HCT116 (cell line): ENCODE measurements around the gene INS. TPM values are rescaled to one million over a fixed set of nuclear protein-coding genes. Genes with fewer than 3 reads are reported as not detected.

Experiments
- ATAC-seq: fragments of 200-7000 bp; cut with Tn5 transposase; 2 replicates; pipeline ENCODE4 v1.9.1; 2020; ENCODE audit warnings: mild to moderate bottlenecking, moderate library complexity
- BruUV-seq: library from RNA; stranded (reverse); fragments of 400-500 nt; replicated peaks from 2 replicates; lab custom pipeline; 2021; lab: Mats Ljungman, UMichigan
- CTCF ChIA-PET: fragments of 300-600 bp; sonication (Branson Sonifier 250); formaldehyde crosslinking; loops from one replicate; lab custom pipeline; 2021; ENCODE audit warnings: antibody characterized with exemption; lab: Charles Lee
- POLR2A ChIA-PET: fragments of 300-600, 350-600 bp; sonication (Branson Sonifier 250); formaldehyde crosslinking; loops from one replicate; lab custom pipeline; 2021; ENCODE audit warnings: antibody characterized with exemption; lab: Charles Lee
- RAD21 ChIA-PET, 2 experiments: fragments of 300-600 bp; sonication (Branson Sonifier 250); formaldehyde crosslinking; loops; one replicate each; lab custom pipeline; 2023; ENCODE audit warnings: low total read pairs in 2 of 2; ENCODE audit not compliant: uncharacterized antibody in 2 of 2, unreplicated experiment in 2 of 2, low non-redundant PET in 1 of 2; lab: Charles Lee
- DNase-seq: peaks from one replicate; pipeline ENCODE4 v3.0.0-alpha.2; 2010; ENCODE audit warnings: low read depth, low spot score
- H2AFZ ChIP-seq: fragments of 200-600 bp; shearing (Covaris generic), sonication (generic); 2 replicates; pipeline ENCODE4 v1.6.1; 2017; ENCODE audit warnings: low read depth, mixed run types, mixed read lengths, antibody characterized with exemption, low read length; ENCODE audit not compliant: poor library complexity, severe bottlenecking
- H3K27ac ChIP-seq: 2 replicates; pipeline ENCODE4 v1.5.1; 2012; ENCODE audit warnings: low read depth, low read length
- H3K27me3 ChIP-seq: fragments of 200-600 bp; sonication (generic); 2 replicates; pipeline ENCODE4 v1.6.1; 2016; ENCODE audit warnings: mixed run types, low read length, mixed read lengths; ENCODE audit not compliant: insufficient read depth
- H3K36me3 ChIP-seq, 2 experiments: fragments of 200-500 bp in 1 of 2; fragments of 200-600 bp in 1 of 2; sonication (Bioruptor generic) in 1 of 2; sonication (generic) in 1 of 2; 2 replicates each; pipeline versions ENCODE4 v1.5.1 to v1.6.1; 2014 to 2016; ENCODE audit warnings: low read length in 2 of 2, inconsistent platforms in 1 of 2, mixed read lengths in 1 of 2, mixed run types in 1 of 2; ENCODE audit not compliant: insufficient read depth in 2 of 2, control insufficient read depth in 1 of 2
- H3K4me1 ChIP-seq, 2 experiments: fragments of 200-600 bp in 1 of 2; sonication (generic) in 1 of 2; 2 replicates each; pipeline versions ENCODE4 v1.5.1 to v1.6.1; 2012 to 2017; ENCODE audit warnings: low read length in 2 of 2, inconsistent platforms in 1 of 2, mild to moderate bottlenecking in 1 of 2, mixed read lengths in 1 of 2, mixed run types in 1 of 2, moderate library complexity in 1 of 2; ENCODE audit not compliant: insufficient read depth in 2 of 2, control insufficient read depth in 1 of 2
- H3K4me2 ChIP-seq: fragments of 200-600 bp; sonication (generic); 2 replicates; pipeline ENCODE4 v1.6.1; 2017; ENCODE audit warnings: mixed run types, low read length, mixed read lengths
- H3K4me3 ChIP-seq, 2 experiments: fragments of 200-600 bp in 1 of 2; sonication (generic) in 1 of 2; replicated peaks in 1 of 2; 2 replicates each; pipeline ENCODE4 v1.5.1; 2011 to 2016; ENCODE audit warnings: low read length in 2 of 2, control low read depth in 1 of 2, low read depth in 1 of 2, mild to moderate bottlenecking in 1 of 2, mixed read lengths in 1 of 2, mixed run types in 1 of 2
- H3K79me2 ChIP-seq: fragments of 200-600 bp; sonication (generic); 2 replicates; pipeline ENCODE4 v1.6.1; 2017; ENCODE audit warnings: mild to moderate bottlenecking, mixed run types, low read length, moderate library complexity, mixed read lengths; ENCODE audit not compliant: insufficient read depth
- H3K9ac ChIP-seq: fragments of 200-600 bp; sonication (generic); 2 replicates; pipeline ENCODE4 v1.6.1; 2016; ENCODE audit warnings: low read length, mixed read lengths
- H3K9me2 ChIP-seq: fragments of 200-600 bp; sonication (generic), shearing (Covaris generic); 2 replicates; pipeline ENCODE4 v1.6.1; 2017; ENCODE audit warnings: mixed run types, mild to moderate bottlenecking, moderate library complexity; ENCODE audit not compliant: insufficient read depth
- H3K9me3 ChIP-seq, 2 experiments: fragments of 200-500 bp in 1 of 2; fragments of 200-600 bp in 1 of 2; sonication (Bioruptor generic) in 1 of 2; sonication (generic) in 1 of 2; 2 replicates each; pipeline ENCODE4 v1.6.1; 2014 to 2017; ENCODE audit warnings: low read length in 2 of 2, mixed read lengths in 2 of 2, inconsistent platforms in 1 of 2, low read depth in 1 of 2, mild to moderate bottlenecking in 1 of 2, mixed run types in 1 of 2, moderate library complexity in 1 of 2; ENCODE audit not compliant: control insufficient read depth in 1 of 2, insufficient read depth in 1 of 2
- H4K20me1 ChIP-seq: fragments of 200-600 bp; sonication (generic), shearing (Covaris generic); 2 replicates; pipeline ENCODE4 v1.6.1; 2017; ENCODE audit warnings: mixed run types, mild to moderate bottlenecking, moderate library complexity; ENCODE audit not compliant: insufficient read depth
- ATF3 ChIP-seq: IDR thresholded peaks from 2 replicates; pipeline ENCODE4 v1.6.1; 2012
- CBX3 ChIP-seq: IDR thresholded peaks from 2 replicates; pipeline ENCODE4 v1.6.1; 2012; ENCODE audit warnings: low read depth
- CEBPB ChIP-seq: IDR thresholded peaks from 2 replicates; pipeline ENCODE4 v1.6.1; 2012; ENCODE audit warnings: low read depth
- CTCF ChIP-seq, 3 experiments: fragments of 200-600 bp in 1 of 3; sonication (generic) in 1 of 3; IDR thresholded peaks in 2 of 3; conservative IDR thresholded peaks in 1 of 3; 2 replicates each; pipeline ENCODE4 v1.5.1; 2012 to 2017; ENCODE audit warnings: low read depth in 2 of 3, low read length in 2 of 3, antibody characterized with exemption in 1 of 3, borderline replicate concordance in 1 of 3, control low read depth in 1 of 3, mild to moderate bottlenecking in 1 of 3, mixed read lengths in 1 of 3, mixed run types in 1 of 3, moderate library complexity in 1 of 3; ENCODE audit not compliant: insufficient read depth in 1 of 3
- EGR1 ChIP-seq: IDR thresholded peaks from 2 replicates; pipeline ENCODE4 v1.6.1; 2012; ENCODE audit warnings: low read depth
- ELF1 ChIP-seq: IDR thresholded peaks from 2 replicates; pipeline ENCODE4 v1.6.1; 2012; ENCODE audit warnings: low read depth, borderline replicate concordance
- EZH2 ChIP-seq: fragments of 200-600 bp; sonication (generic); IDR thresholded peaks from 2 replicates; pipeline ENCODE4 v1.6.1; 2017; ENCODE audit warnings: antibody characterized with exemption, mixed run types
- EZH2phosphoT487 ChIP-seq: fragments of 200-600 bp; IDR thresholded peaks from 2 replicates; pipeline ENCODE4 v1.6.1; 2018; ENCODE audit warnings: antibody characterized with exemption, borderline replicate concordance
- FOSL1 ChIP-seq: IDR thresholded peaks from 2 replicates; pipeline ENCODE4 v1.6.1; 2012; ENCODE audit warnings: low read depth
- JUND ChIP-seq: IDR thresholded peaks from 2 replicates; pipeline ENCODE4 v1.6.1; 2012
- POLR2A ChIP-seq: IDR thresholded peaks from 2 replicates; pipeline ENCODE4 v1.7.0; 2011; ENCODE audit warnings: borderline replicate concordance; ENCODE audit not compliant: insufficient read depth, insufficient read length; ENCODE audit errors: extremely low read depth
- POLR2AphosphoS5 ChIP-seq: IDR thresholded peaks from 2 replicates; pipeline ENCODE4 v1.6.1; 2011; ENCODE audit warnings: mild to moderate bottlenecking, low read depth, low read length, moderate library complexity
- RAD21 ChIP-seq: IDR thresholded peaks from 2 replicates; pipeline ENCODE4 v1.6.1; 2012; ENCODE audit warnings: low read depth, mild to moderate bottlenecking
- SRF ChIP-seq: IDR thresholded peaks from 2 replicates; pipeline ENCODE4 v1.6.1; 2012; ENCODE audit warnings: low read depth
- TCF7L2 ChIP-seq: IDR thresholded peaks from 2 replicates; pipeline ENCODE4 v1.7.0; 2011; ENCODE audit warnings: borderline replicate concordance, inconsistent platforms; ENCODE audit not compliant: insufficient read depth, insufficient read length; ENCODE audit errors: extremely low read depth
- ZNF274 ChIP-seq: fragments of 200-500 bp; sonication (Bioruptor generic); IDR thresholded peaks from 2 replicates; pipeline ENCODE4 v1.6.1; 2014; ENCODE audit warnings: mild to moderate bottlenecking, low read depth, low read length, inconsistent platforms
- intact Hi-C: fragments of 100-400 bp; cut with micrococcal nuclease; formaldehyde crosslinking; loops from 2 replicates; pipeline ENCODE4 v1.10.0; 2022
- total RNA-seq: library from RNA; stranded (reverse); gene quantifications from one replicate; pipeline ENCODE4 v1.2.1, GENCODE V29; 2021; ENCODE audit not compliant: unreplicated experiment
- TF ChIP-seq, protein P1 (sequence below): IDR thresholded peaks from 2 replicates; pipeline ENCODE4 v1.6.1; 2011; ENCODE audit warnings: mild to moderate bottlenecking, low read length, moderate library complexity; ENCODE audit not compliant: insufficient replicate concordance; ENCODE audit errors: extremely low read depth
- TF ChIP-seq, protein P2 (sequence below): IDR thresholded peaks from 2 replicates; pipeline ENCODE4 v1.6.1; 2012

The INS gene
- total RNA-seq, 1 experiment from 2014 or later = 0.44 TPM

- no peak for TF ChIP-seq POLR2A
- no peak for TF ChIP-seq FOSL1
- no peak for TF ChIP-seq RAD21
- TF ChIP-seq, protein P1, sequence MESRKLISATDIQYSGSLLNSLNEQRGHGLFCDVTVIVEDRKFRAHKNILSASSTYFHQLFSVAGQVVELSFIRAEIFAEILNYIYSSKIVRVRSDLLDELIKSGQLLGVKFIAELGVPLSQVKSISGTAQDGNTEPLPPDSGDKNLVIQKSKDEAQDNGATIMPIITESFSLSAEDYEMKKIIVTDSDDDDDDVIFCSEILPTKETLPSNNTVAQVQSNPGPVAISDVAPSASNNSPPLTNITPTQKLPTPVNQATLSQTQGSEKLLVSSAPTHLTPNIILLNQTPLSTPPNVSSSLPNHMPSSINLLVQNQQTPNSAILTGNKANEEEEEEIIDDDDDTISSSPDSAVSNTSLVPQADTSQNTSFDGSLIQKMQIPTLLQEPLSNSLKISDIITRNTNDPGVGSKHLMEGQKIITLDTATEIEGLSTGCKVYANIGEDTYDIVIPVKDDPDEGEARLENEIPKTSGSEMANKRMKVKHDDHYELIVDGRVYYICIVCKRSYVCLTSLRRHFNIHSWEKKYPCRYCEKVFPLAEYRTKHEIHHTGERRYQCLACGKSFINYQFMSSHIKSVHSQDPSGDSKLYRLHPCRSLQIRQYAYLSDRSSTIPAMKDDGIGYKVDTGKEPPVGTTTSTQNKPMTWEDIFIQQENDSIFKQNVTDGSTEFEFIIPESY = no peak
- TF ChIP-seq, protein P2, sequence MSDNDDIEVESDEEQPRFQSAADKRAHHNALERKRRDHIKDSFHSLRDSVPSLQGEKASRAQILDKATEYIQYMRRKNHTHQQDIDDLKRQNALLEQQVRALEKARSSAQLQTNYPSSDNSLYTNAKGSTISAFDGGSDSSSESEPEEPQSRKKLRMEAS = no peak
- TF ChIP-seq EGR1 = no peak
- no peak for TF ChIP-seq CEBPB
- TF ChIP-seq ELF1 = no peak
- TF ChIP-seq POLR2AphosphoS5 = no peak
- no peak for TF ChIP-seq ZNF274
- TF ChIP-seq TCF7L2 = no peak
- TF ChIP-seq SRF = no peak
- TF ChIP-seq ATF3 = no peak
- no peak for TF ChIP-seq CTCF (IDR thresholded peaks at IDR 0.05 in 2 of 3, conservative IDR thresholded peaks at IDR 0.05 in 1 of 3; ENCODE audit: borderline replicate concordance in 1 of 3, insufficient read depth in 1 of 3, low read depth in 2 of 3, low read length in 2 of 3)
- TF ChIP-seq JUND = no peak
- no peak for TF ChIP-seq CBX3
- TF ChIP-seq EZH2 = no peak
- no peak for TF ChIP-seq EZH2phosphoT487
- H3K27ac ChIP-seq = no peak overlapping the region
- no peak overlapping the region for H3K4me3 ChIP-seq
- ChIA-PET RAD21 (no interaction called here), CTCF (no interaction called here), POLR2A (no interaction called here)
- H3K36me3 ChIP-seq = no peaks in the 10 kb centered on the region
- no peak for ATAC-seq
- H3K4me1 ChIP-seq = no peaks in the 10 kb centered on the region
- no peak overlapping the region for H3K4me2 ChIP-seq
- H4K20me1 ChIP-seq = no peaks in the 10 kb centered on the region
- no peaks in the 10 kb centered on the region for H3K9me2 ChIP-seq
- BruUV-seq = no TSS peak
- no peak for DNase-seq
- no peak overlapping the region for H2AFZ ChIP-seq
- H3K27me3 ChIP-seq = no peaks in the 10 kb centered on the region
- intact Hi-C loops = no loop called here
- no peaks in the 10 kb centered on the region for H3K79me2 ChIP-seq
- H3K9ac ChIP-seq = no peak overlapping the region
- H3K9me3 ChIP-seq = no peaks in the 10 kb centered on the region
Measured at GRCh38 chr11:2129699-2130366, 31.2 kb downstream of the INS start.
